Non-pigmented ciliary epithelial cell (primary cell): Measurements from ENCODE around the gene PTGES2.

Experiments used
- DNase-seq: peaks from one replicate; pipeline ENCODE4 v3.0.0-alpha.2; 2010; ENCODE audit warnings: low read depth

The PTGES2 gene

DNA sequence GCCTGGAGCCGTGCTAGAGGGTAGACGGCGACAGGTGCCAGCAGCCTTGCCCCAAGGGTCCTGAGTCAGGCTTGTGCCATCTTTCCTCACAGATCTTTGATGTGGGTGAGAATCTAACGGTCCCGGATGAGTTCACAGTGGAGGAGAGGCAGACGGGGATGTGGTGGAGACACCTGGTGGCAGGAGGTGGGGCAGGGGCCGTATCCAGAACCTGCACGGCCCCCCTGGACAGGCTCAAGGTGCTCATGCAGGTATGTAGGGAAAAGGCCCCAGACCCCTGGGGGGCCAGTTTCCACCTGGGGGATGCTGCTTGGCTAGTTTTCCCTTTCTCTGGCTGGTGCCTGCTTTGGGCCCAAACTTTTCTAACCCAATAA lies 24.0 kb downstream of the PTGES2 start:
- no peak for DNase-seq

DNA sequence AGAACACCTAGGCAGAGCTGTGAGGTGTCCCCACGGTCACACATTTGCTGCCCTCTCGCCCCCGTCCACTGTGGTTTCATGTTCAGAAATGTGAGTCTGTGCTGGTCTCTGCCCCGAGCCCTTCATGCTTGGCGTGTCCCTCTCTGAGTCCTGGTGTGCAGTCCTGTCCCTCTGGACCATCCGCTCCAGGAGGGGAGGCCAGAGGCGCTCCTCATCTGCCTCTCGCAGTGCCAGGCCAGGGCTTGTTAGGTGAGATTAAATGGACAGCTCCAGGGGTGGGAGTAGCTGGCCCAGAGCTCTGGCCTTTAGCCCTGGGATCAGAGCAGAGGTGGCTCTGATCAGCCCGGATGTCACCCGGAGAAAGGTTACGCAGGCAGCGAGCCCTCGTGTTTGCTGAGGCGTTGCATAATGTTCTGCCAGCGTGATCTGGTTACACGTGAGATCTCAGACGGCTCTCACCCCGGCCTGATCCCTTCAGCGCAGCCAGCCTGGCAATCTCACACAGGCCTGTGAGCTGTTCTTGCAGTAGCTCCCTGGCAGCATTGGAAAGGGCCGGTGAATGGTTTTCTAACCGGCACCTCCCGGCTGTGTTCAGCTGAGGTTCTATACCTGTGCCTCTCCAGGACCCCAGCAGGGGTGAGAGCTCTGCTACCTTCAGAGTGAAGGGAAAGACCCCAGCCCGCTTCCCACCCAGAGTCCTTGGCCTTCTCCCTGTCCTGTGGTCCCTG lies 24.5 kb downstream of the PTGES2 start:
- no peak for DNase-seq

DNA sequence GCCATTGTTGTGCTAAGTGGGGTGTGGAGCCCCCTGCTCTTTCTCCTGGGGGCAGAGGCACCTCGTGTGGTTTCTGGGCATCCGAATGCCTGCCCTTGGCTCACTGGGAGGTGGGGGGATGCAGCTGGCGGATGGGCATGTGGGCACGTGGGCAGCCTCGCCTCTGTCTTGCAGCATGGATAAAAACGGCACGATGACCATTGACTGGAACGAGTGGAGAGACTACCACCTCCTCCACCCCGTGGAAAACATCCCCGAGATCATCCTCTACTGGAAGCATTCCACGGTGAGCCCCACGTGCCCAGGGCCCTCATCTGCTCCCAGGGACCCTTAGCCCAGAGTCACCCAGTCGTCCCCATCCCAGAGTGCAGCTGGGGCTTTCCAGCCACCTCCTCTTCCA lies 25.3 kb downstream of the PTGES2 start:
- DNase-seq, result no peak

DNA sequence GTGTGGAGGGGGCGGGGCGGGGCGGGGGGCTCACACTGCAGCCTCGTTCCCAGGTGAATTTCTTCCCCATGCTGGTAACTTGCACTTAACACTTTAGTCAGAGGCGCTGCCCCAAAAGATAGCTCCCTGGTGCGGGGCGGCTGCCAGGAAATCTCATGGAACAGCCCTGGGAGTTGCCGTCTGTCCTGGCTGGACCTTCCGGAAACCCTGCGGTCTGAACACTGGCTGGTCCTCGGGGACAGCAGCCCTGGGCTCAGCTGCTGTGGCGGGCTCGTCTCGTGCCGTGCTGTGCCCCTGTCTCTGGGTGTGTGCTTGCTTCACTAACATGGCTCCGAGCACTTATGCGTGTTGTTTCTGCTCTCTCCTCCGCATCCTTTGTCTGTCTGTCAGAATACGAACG lies 25.8 kb downstream of the PTGES2 start:
- no peak for DNase-seq

DNA sequence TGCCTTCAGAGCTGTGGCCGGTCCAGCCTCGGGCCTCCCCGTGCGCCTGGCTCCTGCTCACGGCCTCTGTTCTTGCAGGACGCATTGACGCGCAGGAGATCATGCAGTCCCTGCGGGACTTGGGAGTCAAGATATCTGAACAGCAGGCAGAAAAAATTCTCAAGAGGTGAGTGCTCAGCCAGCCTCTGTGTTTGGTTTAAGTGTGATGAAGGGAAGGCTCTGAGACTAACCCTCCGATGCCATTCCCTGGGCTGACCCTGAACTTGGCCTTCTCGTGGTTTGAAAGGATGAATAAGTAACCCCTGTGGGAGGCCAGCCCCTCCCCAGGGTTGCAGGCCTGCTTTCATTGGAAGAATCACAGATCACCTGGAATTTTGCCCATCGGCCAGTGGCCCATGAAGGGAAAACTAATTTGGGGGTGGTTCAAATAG lies 26.3 kb downstream of the PTGES2 start:
- DNase-seq, result no peak

DNA sequence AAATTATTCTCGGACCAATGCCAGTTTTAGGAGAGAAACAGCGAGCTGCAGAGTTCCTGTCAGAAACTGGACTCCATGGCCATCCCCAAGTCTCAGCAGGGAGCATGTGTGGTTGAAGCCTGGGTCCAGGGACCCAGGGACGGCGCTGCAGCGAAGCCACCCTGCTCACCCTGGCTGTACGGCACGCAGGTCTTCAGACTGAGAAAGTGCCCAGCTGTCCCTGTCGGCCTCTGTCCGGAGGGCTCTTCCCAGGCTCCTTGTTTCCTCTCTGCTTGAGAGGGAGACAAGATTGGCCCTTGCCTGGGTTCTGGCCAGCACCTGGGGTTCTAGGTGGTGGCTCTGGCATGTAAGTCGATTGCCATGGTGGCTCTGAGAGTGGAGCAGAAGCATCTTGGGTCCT lies 26.9 kb downstream of the PTGES2 start:
- no peak for DNase-seq

DNA sequence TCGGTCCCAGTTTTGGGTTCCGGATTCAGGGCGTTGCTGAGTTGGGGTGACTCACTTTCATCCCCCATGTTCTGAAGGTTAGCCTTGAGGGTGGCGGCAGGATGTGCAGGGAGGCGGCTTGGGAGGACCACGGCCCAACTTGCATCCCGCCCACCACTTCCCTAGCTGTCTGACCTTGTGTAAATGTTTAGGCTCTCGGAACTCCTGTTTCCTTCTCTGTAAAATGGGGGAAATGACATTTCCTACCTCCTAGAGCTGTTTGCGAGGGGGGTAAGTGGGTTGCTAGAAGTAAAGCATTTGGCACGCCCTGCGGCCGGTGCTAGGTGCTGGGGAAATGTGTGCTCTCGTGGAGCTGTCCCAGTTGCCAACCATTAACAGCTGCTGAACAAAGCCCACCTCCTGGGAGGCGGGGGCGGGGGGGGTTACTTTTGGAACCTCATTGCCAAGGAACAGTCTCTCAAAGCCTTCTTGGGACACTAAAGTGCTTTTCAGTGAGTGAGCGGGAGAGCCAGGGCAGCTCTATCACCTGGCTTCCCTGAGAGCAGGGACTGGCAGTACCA lies 27.5 kb downstream of the PTGES2 start:
- no peak for DNase-seq

DNA sequence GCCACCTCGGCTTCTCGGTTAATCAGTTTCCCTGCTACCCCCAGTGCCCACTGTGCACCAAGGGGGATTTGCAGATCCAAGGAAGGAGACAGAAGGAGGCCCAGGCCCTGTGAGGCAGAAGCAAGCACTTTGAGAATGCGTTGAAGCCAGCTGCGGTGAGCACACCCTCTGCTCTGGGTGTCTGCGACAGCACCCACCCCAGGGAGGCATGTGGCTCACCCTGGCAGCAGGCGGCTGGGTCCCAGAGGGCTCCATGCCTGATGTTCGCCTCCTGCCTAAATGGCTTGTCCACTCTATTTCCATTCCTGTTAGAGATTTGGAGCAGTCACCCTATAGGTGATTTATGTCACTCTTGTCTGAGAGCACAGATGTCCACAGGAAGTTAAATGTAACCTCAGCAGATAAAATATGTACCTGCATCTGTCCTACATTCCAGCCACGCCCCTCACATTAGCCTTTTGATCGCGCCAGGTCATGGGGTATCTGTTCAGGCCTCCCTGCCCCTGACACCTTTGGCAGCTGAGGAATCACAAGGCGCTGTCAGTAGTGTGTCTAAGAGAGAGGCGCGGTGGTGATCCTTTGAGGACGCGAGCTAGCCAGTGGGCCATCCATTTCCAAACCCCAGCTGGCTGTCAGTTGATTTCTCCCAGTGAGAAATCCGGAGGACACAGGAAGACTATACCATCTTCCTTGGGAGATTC lies 28.1 kb downstream of the PTGES2 start:
- DNase-seq, result no peak

DNA sequence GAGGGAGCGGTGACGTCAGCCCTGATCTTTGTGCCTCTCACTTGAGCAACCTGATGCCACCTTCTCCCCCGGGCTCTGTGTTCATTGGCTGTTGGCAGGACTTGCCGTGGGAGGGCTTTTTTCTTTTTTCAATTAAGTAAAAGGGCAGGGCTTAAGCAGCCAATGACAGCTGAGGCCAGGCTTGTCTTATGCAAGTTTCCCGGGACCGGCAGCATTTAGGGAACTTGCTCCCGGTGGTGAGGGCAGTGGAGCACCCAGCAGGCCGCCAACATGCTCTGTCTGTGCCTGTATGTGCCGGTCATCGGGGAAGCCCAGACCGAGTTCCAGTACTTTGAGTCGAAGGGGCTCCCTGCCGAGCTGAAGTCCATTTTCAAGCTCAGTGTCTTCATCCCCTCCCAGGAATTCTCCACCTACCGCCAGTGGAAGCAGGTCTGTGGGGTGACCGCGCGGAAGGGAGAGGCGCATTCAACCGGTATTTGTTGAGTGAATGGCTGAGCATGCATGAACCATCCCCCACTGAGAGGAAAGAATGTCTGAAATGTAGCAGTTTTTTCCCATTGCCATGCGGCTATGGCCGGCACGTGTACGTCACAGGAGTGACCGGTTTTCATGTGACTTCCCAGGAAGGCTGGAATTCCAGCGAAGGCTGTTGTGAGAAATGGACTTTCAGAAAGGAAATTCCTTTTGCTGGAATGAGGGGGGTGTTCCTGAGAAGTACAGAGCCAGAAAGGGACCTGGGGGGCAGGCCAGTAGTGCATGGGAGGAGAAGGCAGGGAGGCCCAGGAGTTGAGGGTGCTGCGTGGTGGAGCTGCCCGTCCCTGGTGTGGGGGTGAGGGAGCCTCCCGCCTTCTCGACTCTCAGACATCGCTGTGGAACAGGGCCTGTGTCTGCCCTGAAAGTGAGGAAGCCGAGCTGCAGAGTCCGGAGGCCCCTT lies 29.0 kb downstream of the PTGES2 start:
- DNase-seq, result peak; percentile 81

DNA sequence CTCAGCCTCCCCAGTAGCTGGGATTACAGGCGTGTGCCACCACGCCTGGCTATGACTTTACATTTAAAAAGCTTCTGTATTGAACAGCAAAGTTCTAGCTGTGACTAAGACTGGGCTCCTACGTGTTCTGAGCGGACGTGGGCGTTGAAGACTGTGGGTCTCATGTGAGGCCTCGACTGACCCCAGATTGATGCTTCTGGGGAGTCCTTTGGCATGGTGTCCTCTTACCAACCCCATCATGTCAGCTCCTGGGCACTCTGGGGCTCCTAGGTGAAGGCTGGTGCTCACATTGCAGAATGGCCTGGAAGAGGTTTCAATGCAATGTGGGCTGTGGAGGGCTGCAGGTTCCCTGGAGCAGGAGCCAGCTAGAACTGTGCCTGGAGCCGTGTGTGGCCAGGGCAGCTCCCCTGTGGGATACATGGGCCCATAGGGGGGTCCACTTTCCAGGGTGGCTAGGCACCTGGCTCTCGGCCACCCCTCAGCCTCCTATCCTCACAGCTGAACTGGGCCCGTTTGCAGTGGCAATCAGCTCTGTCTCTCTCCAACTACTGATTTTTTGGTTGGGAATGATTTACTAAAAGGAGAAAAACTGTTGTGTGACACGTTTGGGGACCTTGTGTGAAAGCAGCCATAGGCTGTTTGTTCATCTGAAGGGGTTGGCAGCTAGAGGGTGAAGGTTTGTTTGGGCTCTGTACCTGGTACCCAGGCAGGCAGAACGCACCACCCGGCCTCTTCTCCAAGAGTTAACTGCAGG lies 29.8 kb downstream of the PTGES2 start:
- no peak for DNase-seq

DNA sequence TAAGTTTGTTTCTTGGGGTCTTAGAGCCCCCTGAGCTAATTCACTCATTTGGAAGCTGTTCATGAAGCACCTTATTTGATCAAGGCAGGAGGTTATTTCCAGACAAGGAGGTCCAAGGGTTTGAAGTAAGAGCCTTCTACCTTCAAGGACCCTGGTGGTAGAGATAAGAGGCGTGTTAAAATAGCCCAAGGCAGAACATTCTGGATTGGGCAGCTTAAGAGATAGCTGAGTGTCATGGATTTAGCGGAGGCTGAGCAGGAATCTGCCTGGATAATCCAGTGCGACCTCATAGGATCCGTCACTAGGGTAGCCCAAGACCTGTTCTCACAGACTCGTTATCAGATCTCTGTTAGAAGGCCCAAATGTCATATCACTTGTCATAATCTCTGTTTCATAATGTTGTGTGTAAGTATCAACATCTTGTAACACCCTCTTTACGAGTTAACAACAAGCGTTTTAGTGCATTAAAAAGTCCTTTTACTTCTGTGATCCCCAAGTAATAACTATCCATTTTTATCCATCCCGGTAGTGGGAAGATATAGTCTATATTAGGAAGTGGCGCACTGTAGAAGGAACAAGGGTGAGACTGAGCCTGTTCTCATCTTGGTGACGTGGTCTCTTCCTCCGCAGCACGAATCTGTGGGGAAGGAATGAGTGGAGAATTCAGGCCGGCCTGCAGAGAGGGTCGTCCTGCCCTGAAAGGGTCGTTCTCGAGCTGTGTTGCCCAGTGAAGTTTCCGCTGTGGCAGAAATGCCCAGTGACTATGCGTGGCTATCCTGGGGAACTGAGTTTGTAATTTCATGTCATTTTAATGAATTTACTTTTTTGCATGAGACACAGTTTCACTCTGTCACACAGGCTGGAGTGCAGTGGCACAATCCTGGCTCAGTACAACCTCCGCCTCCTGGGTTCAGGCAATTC lies 30.7 kb downstream of the PTGES2 start:
- DNase-seq, result no peak

DNA sequence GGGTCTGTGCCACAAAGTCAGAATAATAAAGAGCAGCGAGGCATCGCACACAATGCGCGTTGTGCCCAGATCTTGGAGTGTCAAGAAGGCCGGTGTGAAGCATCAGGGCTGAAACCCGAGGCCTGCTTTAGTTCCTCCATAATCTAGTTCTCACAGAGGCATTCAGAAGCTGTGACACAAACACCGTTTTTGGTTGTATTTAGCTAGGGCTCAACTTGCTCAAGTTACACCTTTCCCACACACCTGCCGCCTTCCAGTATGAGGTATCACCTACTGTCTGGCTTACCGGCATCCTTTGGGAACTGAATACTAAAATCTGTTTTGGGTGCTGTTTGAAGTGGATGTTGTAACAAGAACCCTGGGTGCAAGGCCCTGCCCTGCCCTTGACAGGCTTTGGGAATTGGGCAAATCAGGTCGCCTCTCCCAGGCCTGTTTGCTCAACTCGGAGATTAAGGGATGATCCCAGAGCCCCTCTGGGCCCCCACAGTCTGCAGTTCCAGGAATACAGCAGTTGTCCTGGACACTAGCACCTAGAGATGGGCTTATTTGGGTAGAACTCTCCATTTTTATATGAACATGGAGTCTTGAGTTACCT lies 32.5 kb downstream of the PTGES2 start:
- DNase-seq, result no peak

DNA sequence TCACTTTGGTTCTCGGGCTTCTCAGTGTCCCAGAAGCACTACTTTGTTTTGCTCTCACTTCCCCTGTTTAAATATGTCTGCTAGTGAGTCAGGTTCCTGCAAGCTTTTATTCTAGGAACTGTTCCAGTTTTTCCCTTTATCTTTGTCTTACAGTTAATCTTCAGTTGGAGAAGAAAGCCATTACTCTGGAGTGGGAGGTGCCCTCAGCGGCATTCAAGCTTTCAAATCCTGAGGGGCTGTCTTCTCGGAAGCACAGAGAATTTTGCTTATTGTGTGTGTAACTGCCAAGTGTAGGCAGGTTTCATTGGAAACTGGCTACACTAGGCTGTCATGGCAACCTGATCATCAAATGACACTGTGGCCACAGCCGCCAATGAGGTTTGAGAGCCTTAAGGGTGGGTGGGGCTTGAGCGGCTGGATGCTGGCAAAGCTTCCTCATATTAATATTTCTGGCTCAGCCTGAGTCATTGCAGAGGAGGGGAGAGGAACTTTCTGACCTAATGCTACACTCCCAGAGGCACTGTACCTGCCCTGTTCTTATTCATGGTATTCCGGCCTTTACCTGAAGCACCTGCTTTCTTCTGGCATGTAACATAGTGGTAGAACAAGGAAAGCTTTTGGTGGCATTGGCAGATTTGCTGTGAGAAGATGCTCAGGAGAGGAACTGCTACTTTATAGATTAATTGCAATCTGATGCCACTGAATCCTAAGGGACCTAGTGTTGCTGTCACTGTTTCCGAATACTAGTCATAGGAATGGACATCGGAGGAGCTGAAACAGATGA lies 33.2 kb downstream of the PTGES2 start:
- DNase-seq, result peak; percentile 85

DNA sequence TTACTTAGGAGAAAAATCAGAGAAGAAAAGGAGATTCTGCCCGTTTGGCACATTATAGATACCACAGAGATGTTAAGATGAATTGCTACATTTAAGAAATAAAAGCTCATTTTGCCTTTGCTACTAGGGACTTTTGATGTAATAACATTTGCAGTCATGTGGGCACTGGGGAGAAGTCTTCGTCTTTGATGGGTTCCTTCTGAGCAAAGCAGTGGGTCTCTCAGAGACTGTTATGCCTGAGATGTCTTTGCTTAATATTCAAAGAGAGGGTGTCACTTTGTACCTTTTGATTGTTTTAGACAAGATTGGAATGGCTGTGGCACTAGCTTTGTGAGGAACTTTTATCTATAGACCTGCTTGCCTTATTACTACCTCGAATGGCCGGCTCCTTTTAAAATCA lies 34.5 kb downstream of the PTGES2 start:
- DNase-seq, result no peak

DNA sequence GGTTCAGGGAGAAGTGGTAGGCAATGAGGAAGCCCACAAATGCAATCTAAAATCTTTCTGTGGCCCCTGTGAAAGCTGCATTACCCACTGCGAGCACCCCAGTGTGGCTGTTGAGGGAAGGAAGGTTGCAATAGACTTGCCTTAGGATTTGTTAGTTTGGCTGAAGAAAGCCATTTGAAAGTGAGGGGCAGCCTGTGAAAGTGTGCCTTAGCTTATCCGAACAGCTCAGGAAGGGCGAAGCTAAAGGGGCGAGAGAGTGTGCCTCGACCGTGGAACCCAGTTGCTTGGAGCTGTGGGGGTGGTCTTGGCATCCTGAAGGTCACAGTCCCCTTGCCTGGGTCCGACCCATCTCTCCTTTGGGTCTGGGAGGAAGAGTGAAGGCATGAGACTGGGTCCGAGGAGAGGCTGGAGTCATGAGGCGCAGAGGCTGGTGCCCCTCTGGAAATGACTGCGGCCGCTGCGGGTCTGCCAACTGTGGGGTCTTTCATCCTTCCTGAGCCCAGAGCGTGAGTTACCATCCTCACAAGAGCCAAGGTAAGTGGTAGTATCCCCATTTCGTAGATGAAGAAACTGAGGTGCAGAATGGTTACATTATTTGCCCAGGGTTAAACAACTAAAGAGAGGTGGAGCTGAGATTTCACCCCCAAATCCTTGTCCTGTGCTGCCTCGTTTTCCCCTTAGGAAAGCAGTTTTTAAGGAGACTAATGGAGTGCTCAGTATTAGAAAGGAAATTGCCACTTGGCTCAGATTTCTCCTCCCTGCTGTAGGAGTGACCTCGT lies 35.1 kb downstream of the PTGES2 start:
- no peak for DNase-seq

DNA sequence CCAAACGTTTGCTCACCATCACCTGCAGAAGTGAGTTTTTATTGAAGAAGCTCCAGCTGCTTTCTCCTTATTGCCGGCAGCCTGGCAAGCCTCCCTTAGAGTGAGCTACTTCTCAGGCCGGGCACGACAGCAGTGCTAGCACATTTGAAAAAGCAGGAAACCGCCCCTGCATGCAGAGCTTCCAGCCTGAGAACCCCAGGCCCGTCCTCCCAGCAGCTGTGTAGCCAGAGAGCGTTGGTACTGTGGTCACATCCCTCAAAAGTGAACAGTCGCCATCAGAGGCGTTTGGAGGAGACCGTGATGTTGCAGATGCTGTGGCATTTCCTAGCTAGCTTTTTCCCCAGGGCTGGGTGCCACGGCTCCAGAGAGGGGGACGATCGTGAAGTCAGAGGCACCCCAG lies 36.0 kb downstream of the PTGES2 start:
- no peak for DNase-seq

DNA sequence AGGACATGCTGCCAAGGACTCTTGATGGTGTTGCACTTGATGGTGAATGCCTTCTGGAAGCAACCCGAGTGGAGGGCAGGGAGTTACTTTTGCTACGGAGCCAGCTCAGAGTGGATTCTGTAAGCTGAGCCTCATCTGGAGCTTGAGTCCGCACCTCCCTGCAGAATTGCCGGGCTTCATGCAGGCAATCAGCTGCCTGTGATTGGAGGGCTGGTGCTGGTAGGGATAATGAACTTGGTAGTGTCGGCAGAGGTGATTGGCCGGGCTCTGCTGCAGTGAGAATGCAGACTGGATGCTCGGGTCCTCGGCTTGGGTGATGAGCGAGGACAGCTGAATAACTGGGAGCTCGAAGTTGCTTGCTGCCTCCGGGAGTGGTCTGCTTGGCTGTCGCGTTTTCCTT lies 36.4 kb downstream of the PTGES2 start:
- DNase-seq, result no peak

DNA sequence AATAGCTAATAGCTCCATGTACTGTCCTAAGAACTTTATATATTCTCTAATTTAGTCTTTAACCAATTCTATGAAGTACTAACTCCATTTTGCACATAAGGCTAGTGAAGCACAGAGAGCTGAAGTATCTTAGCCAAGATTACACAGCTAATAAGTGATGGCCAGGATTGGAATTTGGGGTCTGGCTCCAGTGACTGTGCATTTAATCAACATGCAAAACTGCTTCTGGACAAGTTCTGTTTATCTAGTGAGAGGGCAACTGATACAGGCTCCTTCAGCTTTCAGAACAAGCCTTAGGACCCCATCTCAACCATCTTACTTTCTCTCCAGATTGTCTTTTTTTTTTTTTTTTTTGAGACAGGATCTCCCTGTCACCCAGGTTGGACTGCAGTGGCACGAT lies 38.2 kb downstream of the PTGES2 start:
- DNase-seq, result no peak
